GM21619 (cell line): Measurements from ENCODE around the gene B3GNT9.

Experiments used
- ATAC-seq: cut with Tn5 transposase; IDR thresholded peaks from one replicate; pipeline ENCODE4 v1.9.1; 2021; ENCODE audit not compliant: unreplicated experiment

B3GNT9 gene, protein sequence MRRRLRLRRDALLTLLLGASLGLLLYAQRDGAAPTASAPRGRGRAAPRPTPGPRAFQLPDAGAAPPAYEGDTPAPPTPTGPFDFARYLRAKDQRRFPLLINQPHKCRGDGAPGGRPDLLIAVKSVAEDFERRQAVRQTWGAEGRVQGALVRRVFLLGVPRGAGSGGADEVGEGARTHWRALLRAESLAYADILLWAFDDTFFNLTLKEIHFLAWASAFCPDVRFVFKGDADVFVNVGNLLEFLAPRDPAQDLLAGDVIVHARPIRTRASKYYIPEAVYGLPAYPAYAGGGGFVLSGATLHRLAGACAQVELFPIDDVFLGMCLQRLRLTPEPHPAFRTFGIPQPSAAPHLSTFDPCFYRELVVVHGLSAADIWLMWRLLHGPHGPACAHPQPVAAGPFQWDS

DNA sequence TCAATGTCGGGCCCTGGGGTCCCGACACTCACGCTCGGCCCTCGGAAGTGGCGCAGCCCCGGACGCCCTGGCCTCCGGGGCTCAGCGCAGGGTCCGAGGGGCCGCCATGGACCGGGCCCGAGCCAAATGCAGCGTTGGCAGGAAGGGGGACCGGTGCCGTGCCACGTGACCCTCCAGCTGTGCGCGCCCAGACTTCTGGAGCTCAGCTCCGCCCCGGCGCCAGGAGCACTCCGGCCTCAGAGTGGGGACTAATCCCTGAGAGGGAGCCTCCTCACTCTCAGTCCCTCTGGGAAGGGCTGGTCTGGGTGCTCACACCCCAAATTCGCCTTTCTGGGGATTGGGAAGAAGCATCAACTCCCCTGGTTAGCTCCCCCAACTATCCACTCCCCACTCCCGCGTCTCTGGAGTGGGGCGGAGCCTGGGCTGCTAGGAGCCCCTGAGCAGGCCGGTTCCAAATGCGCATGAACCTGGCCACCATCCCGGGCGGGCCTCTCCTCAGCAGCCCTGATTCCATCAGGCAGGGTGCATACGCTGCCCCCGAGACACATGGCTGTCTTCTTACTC is at the start of gene B3GNT9:
B3GNT9 (minus strand) TSS at position 166 of the 564 bp plus-strand sequence. CDS start 513 bp downstream, outside the sequence.
- peak; percentile 39 for ATAC-seq

DNA sequence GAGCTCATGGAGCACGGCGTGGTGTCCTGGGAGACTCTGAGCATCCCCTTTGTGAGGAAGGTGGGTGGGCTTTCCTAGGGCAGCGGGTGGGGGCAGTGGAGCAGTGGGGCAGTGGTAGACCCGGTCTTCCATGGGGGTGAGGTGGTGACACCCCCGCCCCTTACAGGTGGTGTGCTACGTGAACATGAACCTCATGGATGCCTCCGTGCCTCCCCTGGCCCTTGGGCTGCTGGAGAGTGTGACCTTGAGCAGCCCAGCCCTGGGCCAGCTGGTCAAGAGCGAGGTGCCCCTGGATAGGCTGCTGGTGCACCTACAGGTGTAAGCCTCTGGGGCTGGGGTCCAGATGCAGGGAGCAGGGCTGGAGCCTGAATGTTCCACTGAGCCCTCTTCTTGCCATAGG is 49.7 kb upstream of the B3GNT9 start:
- ATAC-seq = no peak

DNA sequence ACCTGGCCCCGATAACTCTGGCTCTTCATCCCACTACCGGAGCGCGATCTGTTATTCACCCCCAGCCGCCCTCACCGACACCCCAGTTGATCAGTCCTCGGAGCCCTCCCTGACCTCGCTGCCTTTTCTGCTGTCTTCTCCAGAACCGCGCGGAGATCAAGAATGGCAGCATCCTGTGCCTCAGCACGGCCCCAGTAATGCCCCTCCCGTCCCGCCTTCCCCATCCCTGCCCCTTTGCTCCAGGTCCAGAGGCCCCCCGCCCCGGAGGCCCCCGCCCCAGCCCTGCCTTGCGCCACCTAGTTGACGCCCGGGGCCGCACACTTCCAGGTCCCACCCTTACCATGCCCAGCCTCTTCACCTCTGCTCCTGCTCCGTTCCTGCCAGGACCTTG is 49.0 kb upstream of the B3GNT9 start:
- ATAC-seq = no peak

DNA sequence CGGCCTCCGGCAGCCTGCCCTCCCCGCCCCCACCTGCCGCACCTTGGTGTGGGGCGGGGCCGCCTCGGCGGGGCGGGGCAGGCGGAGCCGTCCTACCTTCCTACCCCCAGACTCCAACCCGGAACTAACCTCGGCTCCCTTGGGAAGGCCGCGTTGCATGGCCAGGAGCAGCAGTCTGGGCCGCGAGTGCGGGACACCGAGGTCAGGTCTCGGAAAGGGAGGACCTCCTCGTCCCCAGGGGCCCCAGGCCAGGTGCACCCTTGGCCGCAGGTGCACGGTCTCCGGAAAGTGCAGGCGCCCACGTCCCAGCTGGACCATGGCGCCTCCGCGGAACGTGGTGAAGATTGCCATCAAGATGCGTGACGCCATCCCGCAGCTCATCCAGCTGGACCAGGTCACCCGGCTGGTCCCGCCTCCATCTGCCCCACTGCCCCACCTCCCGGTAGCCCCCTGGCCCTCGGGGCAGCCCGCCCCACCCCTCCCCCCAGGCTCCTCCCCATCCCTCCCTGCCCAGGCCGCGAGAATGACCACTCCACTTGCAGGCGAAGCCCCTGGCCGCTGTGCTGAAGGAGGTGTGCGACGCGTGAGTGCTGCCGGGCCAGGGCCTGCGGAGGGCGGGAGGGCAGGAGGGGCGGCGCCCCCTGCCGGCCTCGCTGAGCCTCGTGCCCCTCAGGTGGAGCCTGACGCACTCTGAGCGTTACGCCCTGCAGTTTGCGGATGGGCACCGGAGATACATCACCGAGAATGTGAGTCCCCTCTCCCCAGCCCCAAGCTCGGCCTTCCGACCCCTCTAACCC is 48.4 kb upstream of the B3GNT9 start, which contains the start of gene ELMO3:
ELMO3 (plus strand) TSS at position 121 of the 797 bp plus-strand sequence; CDS start at position 317, 196 bp downstream.
- no peak for ATAC-seq

DNA sequence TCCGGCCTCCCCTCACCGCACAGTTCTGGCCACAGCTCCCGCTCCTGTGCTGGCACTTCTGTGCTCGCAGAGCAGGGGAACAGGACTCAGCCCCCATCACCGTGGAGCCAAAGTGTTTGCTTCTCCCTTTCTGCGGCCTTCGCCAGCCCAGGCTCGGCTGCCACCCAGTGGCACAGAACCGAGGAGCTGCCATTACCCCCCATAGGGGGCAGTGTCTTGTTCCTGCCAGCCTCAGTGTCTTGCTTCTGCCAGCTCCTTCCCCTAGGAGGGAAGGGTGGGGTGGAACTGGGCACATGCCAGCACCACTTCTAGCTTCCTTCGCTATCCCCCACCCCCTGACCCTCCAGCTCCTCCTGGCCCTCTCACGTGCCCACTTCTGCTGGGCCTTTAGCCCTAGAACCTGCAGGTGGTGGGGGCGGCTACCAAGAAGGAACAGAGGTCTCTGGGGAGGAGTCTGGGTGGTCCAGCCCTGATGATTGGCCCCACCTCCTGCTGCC is 47.5 kb upstream of the B3GNT9 start:
- ATAC-seq = no peak

DNA sequence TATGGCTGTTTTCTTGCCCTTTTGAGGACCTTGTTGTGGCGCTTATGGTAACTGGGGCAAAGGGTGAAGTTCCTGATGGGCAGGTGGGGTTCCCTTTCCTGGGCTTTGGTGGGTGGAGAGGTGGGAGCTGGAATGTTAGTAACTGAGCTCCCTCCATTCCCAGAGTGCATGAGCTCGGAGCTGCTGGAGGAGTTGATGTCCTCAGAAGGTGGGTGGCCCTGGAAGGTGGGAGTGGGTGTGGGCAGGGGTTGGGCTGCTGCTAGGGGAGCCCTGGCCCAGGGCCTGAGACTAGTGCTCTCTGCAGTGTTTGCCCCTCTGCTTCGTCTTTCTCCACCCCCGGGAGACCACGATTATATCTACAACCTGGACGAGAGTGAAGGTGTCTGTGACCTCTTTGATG is 46.9 kb upstream of the B3GNT9 start:
- ATAC-seq = no peak

DNA sequence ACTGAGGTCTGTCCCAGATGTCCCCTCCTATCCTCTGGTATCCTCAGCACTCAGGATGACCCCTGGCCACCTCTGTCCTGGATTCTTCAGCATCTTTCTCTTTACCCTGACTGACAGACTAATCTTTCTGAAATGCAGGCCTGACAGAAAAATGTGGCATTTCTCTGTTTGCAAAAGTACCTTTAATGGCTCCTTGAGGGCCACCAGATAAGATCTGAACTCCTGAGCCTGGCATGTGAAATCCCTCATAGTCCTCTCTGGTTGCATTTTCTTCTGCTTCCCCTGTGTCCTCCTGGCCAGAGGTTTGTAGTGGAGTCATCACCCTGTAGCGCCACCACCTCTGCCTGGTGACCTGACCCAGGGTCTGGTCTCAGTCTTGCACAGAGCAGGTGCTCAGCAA is 46.1 kb upstream of the B3GNT9 start:
- ATAC-seq = no peak

DNA sequence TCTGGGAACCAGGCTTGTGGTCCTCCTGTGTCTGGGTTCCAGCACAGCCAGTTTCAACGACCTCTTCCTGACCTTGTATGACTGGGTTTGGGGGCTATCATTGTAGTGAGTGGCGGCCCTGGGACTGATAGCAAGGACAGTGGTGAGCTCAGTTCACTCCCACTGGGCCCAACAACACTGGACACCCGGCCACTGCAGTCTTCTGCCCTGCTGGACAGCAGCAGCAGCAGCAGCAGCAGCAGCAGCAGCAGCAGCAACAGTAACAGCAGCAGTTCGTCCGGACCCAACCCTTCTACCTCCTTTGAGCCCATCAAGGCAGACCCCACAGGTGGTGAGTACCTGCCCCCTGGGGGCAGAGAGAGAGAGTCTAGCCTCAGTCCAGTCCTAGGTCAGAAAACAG is 44.9 kb upstream of the B3GNT9 start:
- no peak for ATAC-seq

DNA sequence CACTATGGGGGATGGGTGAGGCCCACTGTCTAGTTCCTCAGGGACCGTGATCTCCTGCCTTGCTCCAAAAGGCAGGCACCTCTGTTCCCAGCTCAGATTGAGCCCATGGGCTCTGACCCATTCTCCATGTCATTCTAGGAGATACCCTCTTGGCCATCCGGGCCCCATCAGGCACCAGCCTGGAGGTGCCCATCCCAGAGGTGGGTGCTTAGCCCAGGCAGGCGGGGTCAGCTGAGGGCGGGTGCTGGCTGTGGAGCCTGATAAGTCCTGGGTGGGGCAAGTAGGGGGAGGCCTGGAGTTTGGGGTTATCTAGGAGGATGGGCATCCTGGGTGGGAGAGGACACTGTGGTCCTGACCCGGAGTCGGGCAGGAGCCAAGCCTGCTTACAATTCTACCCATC is 43.5 kb upstream of the B3GNT9 start:
- ATAC-seq = no peak

DNA sequence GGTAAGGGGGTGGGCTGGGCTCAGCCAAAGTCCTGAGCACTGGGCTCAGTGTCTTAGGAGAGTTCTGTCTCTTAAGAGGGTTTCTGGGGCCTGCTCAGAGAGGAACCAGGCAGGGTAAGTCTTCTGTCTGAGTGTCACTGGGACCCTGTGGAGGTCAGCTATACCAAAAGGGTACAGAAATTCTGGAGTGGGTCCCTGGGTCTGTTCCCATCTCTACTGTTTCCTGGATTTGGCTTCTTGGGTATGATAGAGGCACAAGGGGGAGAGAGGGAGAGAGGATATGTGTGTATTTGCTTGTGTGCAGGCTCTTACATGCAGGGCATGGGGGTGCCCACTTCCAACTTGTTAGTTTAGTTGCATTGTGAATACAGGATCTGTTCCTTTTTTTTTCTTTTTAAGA is 42.7 kb upstream of the B3GNT9 start:
- ATAC-seq = no peak

DNA sequence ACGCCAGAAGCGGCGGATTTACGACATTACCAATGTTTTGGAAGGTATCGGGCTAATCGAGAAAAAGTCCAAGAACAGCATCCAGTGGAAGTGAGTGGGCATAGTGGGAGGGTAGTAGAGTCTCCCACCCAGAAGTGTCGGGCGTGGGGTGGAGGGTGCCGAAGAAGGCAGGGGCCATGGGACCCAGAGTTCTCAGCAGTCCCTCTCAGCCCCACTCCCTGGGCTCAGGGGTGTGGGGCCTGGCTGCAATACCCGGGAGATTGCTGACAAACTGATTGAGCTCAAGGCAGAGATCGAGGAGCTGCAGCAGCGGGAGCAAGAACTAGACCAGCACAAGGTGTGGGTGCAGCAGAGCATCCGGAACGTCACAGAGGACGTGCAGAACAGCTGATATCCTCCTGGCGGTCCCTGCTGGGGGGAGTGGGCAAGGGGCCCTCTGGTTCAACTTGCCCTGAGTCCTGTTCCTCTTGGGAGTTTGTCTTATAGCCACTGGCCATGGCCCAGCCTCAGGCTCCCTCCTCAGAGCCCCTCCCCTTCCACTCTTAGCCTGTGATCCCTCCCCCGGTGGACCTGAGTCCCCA is 42.1 kb upstream of the B3GNT9 start:
- peak; percentile 4 for ATAC-seq

DNA sequence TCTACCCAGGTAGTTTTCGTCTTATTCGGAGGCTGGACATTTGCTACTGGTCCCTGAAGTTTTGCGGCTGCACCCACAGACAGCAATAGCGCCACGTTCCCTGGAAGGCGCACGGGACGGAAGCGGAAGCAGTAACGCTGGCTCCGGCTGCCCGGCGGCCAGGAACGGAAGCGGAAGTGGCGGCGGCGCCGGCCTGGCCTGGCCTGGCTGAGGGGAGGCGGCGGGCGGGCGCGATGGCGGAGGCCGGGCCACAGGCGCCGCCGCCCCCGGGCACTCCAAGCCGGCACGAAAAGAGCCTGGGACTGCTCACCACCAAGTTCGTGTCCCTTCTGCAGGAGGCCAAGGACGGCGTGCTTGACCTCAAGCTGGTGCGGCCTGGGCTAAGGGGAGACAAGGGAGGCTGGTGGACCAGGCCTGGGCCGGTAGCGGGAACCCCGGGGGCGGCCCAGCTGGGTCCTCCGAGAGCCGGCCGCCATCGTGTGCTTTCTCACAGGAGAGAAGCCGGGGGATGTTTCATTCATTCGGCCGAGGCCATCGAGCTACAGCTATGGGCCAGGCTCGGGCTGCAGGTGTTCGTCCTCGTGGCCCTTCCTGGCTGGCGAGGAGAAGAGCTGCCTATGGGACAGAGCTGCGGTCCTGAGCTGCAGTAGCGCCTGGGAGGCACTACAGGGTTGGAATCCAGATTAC is 41.3 kb upstream of the B3GNT9 start, which contains the start of gene E2F4:
E2F4 (plus strand) TSS at position 161 of the 687 bp plus-strand sequence; CDS start at position 234, 73 bp downstream.
- ATAC-seq = peak; percentile 87

DNA sequence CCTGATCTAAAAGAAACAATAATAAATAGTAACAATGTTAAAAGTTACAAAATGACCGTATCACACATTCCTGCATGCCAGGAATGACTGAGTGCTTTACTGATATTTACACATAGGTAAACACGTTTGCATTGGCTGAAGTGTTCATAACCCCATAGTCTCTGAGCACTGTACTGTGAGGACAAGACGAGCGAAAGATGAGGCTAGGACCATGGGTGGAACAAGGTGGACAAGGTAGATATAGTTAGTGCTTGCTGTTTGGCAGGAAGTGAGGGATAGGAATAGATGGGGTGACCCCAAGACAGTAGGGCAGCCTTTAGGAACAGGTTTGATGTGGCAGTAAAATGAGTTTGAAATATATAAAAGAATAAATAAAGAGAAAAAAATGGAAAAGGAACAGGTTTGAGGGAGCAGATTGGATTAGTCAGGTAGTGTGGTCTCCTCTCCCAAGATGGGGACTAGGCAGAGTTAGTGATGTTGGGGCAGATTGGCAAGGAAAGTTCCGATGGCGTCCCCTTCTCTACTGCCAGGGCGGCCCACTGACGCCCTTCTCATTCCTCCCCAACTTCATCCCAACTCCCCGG is 40.7 kb upstream of the B3GNT9 start:
- no peak for ATAC-seq

DNA sequence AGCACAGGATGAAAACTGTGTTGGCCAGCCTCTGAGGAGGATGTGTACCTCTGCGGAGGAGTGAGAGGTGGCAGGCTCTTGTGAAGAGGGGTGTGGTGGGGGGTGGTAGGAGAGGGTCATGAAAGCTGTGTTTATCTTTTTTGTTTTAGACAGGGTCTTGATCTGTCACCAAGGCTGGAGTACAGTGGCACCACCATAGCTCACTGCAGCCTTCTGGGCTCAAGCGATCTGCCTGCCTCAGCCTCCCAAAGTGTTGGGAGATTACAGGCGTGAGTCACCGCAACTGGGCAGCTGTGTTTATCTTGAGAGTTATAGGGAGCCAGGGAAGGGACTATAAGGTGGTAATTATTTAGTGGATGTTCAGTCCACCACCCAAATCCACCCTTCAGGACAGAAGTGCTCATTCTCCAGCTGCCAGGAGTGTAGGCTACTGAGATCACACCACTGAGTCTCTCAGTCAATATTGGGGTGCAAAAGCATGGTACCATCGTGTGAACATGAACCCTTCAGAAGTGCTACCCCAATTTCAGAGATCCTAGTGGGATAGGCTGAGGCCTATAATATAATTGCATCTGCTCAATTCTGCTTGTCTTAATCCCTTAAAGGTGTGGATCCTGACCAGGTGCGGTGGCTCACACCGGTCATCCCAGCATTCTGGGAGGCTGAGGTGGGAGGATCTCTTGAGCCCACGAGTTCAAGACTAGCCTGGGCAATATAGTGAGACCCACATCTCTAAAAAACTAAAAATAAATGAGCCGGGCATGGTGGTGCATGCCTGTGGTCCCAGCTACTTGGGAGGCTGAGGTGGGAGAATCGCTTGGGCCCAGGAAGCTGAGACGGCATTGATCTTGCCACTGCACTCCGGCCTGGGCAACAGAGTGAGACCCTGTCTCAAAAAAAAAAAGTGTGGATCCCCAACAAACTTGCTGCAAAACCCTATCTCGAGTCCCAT is 39.9 kb upstream of the B3GNT9 start:
- ATAC-seq = no peak

DNA sequence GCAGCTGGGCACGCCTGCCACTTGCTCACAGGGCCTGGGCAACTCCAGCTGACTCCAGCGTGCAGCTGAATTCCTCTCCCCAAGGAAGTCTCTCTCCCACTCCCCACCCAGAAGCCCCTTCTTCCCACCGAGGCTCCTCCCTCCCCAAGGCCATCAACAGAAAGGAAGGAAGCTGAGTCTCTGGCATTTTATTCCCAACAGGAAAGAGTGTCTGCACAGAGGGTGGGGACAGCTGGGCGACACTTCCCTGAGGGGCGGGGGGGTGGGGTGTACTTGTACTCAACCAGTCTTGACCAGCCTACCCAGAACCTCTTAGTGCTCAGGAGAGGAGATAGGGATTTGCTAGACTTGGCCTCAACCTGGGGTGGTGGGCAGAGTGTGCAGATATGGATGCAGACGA is 39.2 kb upstream of the B3GNT9 start, which contains the start of gene EXOC3L1:
EXOC3L1 (minus strand) TSS at position 96 of the 400 bp plus-strand sequence. CDS start 460 bp downstream, outside the sequence.
- ATAC-seq = no peak

DNA sequence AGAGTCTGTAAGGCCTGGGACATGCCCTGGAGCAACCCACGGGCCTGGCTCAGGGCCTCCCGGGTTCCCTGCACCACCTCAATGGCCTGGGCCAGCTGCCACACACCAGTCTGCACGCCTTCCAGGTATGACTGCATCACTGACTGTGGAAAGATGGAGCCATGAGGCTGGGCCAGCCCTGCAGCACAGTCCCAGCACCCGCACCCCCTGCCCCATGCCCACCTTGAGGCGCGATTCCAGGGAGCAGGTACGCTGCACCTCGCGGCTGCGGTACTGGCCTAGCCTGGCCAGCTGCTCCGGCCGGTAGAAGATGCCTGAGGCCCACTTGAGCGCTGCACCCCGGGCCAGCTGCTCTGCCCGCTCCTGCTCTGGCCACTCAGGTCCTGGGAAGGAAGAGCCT is 38.0 kb upstream of the B3GNT9 start:
- ATAC-seq = no peak

DNA sequence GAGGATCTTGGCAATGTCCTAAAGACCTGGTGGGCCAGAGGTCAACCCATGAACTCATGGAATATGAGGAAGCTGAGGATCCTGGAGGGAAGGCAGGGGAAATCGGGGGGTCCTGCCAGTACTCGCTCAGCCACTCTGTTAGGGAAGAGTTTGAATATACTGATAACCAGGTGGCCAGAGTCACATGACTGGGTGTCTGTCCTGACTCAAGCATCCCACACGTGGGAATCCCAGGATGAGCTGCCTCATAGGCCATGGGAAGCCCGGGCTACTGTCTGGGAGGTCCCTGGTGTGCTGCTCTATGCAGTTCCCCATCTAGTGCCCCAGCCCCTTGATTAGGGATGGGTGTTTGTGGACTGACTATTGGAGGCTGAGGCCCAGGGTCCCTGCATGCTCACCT is 37.5 kb upstream of the B3GNT9 start:
- ATAC-seq = no peak

DNA sequence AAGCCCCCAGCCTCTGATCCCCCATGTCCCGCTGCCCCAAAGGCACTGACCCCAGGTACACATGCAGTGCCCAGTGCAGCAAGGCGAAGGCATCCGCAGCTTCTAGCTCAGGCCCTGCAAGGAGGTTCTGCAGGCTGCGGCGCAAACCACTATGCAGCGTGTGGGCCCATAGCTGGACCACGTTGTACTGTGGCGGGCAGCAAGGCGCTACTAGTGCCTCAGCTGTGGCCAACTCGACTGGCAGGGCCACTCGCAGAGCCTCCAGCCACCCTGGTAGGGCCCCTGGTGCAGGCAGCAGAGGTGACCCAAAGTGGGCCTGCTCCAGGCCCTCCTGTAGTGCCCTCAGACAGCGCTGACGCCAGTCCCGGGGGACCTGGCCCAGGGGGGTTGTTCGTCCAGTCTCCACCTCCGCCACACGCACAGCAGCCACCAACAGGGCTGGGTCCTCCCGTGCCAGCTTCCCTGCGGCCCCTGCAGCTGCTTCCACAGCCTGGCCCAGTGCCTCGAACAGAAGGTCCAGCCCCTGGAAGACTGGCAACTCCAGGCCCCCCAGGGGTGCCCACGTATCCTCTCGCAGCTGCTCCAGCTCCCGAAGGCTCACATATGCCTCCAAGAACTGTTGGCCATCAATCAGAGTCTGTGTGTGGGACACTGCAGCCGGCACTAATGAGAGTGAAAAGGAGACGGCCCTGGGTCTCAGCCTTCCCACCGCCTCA is 36.5 kb upstream of the B3GNT9 start:
- no peak for ATAC-seq
